Measurements from ENCODE around the gene PPP2R2C.

PPP2R2C gene

GRCh38 chr4:6493658-6494304 is 21.4 kb upstream of the PPP2R2C start:
- no peak for DNase-seq

- no peak for DNase-seq
These were observed 20.6 kb upstream of the PPP2R2C start for GRCh38 chr4:6492861-6493657.

- DNase-seq = no peak
These were observed 19.7 kb upstream of the PPP2R2C start for GRCh38 chr4:6492027-6492590.

- no peak for DNase-seq
These were observed 18.8 kb upstream of the PPP2R2C start for GRCh38 chr4:6491235-6491634.

GRCh38 chr4:6489927-6490326 is 17.5 kb upstream of the PPP2R2C start:
- DNase-seq = no peak

- no peak for DNase-seq
These were observed 15.1 kb upstream of the PPP2R2C start for GRCh38 chr4:6487466-6487865.

GRCh38 chr4:6480534-6481088 is 8.2 kb upstream of the PPP2R2C start:
- no peak for DNase-seq

GRCh38 chr4:6478546-6479220 is 6.3 kb upstream of the PPP2R2C start:
- no peak for DNase-seq

- DNase-seq = no peak
These were observed 4.5 kb upstream of the PPP2R2C start for GRCh38 chr4:6476893-6477292.

- DNase-seq = no peak
These were observed 3.1 kb upstream of the PPP2R2C start for GRCh38 chr4:6475492-6476020.

GRCh38 chr4:6474705-6475457 is 2.5 kb upstream of the PPP2R2C start:
- DNase-seq = no peak

- DNase-seq = no peak
These were observed 1.7 kb upstream of the PPP2R2C start for GRCh38 chr4:6474053-6474568.

- no peak for DNase-seq
These were observed 1.0 kb upstream of the PPP2R2C start for GRCh38 chr4:6473264-6474052.

GRCh38 chr4:6472008-6472386 is 417 bp downstream of the PPP2R2C start:
- DNase-seq = no peak

- no peak for DNase-seq
These were observed 957 bp downstream of the PPP2R2C start for GRCh38 chr4:6471307-6472007.

GRCh38 chr4:6470502-6471306 is 1.7 kb downstream of the PPP2R2C start:
- DNase-seq = peak in 1 of 5 experiments; percentile 9

- DNase-seq = no peak
These were observed 2.4 kb downstream of the PPP2R2C start for GRCh38 chr4:6469898-6470501.

GRCh38 chr4:6469144-6469543 is 3.3 kb downstream of the PPP2R2C start:
- DNase-seq = no peak

GRCh38 chr4:6468376-6468775 is 4.0 kb downstream of the PPP2R2C start:
- DNase-seq = no peak

Data from T-helper 2 cell (primary cell).